Retinal pigment epithelial cell (primary cell): ENCODE data around the gene SALL1.

Experiments used
- DNase-seq: peaks from one replicate; pipeline ENCODE4 v3.0.0-alpha.2; 2010; ENCODE audit warnings: low read depth
- H3K4me3 ChIP-seq: 2 replicates; pipeline ENCODE4 v1.5.1; 2011; ENCODE audit warnings: mild to moderate bottlenecking, low read length, control low read depth, moderate library complexity
- CTCF ChIP-seq: conservative IDR thresholded peaks from 2 replicates; pipeline ENCODE4 v1.5.1; 2011; ENCODE audit warnings: low read depth, low read length, control low read depth, inconsistent platforms

The SALL1 gene

DNA sequence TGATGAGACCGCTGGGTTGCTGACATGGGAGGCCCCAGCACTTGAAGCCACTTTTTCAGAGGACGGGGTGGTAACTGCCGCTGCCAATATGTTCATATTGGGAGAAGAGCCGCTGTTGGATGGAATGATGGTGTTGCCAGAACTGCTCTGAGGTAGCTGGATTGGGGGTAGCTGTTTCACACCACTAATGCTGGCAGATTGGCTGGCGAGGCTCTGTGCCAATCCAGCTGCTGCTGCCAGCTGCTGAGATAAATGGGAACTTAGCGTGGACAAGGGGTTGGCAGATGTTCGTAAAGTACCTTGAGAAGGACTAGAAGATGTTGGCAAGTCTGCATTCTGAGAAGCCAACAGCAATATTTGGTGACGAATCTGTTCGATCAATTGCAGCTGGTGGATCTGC is 10.0 kb downstream of the SALL1 start:
- TF ChIP-seq CTCF, result no peak
- DNase-seq, result no peak
- no peak overlapping the region for H3K4me3 ChIP-seq

GRCh38 chr16:51140112-51140511 is 11.0 kb downstream of the SALL1 start:
- H3K4me3 ChIP-seq, result no peak overlapping the region
- DNase-seq, result no peak
- TF ChIP-seq CTCF, result no peak

DNA sequence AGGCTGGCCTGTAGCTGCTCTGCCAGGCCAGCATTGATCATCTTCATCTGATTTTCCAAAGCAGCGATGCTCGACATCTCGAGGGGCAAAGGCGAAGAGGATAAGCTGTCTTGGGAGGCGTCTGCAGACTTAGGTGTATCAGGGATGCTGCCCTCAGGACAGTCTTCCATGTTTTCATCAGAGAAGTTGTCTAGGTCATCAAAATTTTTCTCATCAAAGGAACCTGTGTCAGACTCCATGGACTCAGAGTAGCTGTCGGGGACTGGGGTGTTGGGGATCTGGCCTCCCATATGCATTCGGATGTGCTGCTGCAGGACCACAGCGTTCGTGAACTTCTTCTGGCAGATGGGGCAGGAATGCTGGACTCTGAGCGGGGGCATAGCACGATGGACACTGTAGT is 11.5 kb downstream of the SALL1 start:
- TF ChIP-seq CTCF, result no peak
- no peak overlapping the region for H3K4me3 ChIP-seq
- DNase-seq, result no peak

GRCh38 chr16:51138178-51138577 is 12.9 kb downstream of the SALL1 start:
- TF ChIP-seq CTCF, result no peak
- DNase-seq, result no peak
- no peak overlapping the region for H3K4me3 ChIP-seq

GRCh38 chr16:51137097-51137496 is 14.0 kb downstream of the SALL1 start:
- no peak for TF ChIP-seq CTCF
- no peak for DNase-seq
- H3K4me3 ChIP-seq, result no peak overlapping the region

DNA sequence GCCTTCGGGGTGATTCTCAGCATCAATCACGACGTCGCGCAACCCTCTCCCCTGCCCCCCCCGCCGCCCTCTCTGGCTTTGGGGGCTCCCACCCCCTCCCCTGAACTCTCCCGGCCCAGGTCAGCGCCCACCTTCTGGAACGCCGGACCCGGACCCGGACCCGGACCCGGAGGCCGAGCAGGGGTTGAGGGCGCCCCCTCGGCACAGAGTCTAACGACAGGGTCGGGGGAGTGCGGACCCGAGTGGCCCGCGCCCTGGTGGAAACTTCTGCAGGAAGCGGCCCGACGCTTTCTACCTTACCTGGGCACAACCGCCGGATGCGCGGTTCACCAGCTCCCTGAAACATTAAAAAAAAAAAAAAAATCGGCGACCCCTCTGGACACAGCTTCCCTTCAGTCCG is 16.2 kb downstream of the SALL1 start:
- no peak overlapping the region for H3K4me3 ChIP-seq
- no peak for DNase-seq
- no peak for TF ChIP-seq CTCF

GRCh38 chr16:51134269-51134812 is 16.7 kb downstream of the SALL1 start:
- no peak overlapping the region for H3K4me3 ChIP-seq
- no peak for DNase-seq
- no peak for TF ChIP-seq CTCF
